HK-2 (cell line): Measurements from ENCODE around the gene PCDHGA1.

ENCODE experiments used
- DNase-seq: peaks from one replicate; pipeline ENCODE4 v3.0.0-alpha.2; 2018; ENCODE audit not compliant: unreplicated experiment

PCDHGA1 gene

DNA sequence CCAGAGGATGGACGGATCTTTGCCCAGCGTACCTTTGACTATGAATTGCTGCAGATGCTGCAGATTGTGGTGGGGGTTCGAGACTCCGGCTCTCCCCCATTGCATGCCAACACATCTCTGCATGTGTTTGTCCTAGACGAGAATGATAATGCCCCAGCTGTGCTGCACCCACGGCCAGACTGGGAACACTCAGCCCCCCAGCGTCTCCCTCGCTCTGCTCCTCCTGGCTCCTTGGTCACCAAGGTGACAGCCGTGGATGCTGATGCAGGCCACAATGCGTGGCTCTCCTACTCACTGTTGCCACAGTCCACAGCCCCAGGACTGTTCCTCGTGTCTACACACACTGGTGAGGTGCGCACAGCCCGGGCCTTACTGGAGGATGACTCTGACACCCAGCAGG lies 160.5 kb downstream of the PCDHGA1 start:
- no peak for DNase-seq

DNA sequence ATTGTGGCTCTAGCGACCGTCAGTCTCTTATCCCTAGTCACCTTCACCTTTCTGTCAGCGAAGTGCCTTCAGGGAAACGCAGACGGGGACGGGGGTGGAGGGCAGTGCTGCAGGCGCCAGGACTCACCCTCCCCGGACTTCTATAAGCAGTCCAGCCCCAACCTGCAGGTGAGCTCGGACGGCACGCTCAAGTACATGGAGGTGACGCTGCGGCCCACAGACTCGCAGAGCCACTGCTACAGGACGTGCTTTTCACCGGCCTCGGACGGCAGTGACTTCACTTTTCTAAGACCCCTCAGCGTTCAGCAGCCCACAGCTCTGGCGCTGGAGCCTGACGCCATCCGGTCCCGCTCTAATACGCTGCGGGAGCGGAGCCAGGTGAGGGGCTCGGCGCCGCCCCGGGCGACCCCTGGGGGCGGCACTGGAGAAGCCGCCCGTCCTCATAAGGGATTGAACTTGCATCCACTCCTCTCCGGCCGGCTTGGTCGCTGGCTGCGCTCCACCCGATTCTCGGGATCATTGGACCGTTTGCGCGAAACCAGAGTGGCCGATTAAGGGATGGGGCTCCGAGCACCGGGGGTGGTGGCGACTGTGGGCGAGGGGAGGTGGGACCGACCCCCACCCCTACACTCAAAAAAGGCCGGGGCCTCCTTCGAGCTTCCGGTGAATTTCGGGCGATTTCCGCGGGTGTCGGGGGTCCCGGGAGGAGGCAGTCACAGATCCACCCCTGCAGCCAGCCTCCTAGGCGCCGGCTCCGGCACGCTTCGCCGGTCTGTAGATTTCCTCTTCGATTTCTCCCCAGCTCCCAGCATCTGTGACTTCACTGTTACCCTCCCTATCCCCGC lies 161.2 kb downstream of the PCDHGA1 start:
- no peak for DNase-seq

DNA sequence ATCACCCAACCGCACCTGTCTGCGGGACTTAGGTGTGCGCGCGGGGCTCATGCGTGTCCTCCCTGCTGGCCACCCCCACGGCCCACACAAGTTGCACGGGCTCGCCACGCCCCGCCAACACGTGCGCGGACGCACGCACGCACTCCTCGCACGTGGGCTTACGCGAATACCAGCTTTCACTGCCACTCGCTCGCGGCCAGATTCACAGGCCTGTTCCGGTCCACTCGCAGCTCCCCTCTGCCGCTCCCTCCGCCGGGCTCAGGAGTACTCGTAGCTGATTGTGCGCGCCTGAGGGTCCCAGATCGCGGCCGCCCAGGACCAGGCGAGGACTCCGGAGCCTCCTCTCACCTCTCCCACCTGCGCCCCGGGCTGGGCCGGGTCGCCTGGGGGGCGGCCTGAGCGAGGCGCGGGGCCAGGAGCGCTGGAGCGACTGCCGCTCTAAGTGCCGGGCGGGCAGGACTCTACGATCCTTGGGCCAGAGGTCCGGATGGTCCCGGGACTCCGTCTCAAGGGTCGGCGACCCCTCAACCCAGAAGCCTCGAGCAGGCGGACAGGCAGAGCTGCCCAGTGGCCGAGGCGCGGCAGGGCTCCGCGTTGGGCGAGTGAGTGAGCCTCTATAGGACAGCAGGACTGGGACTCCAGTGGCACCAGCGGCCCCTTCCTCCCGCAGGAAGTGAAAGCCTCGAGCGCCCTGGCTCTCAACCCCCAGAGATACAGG lies 162.0 kb downstream of the PCDHGA1 start:
- no peak for DNase-seq

GRCh38 chr5:141493500-141494422 lies 163.4 kb downstream of the PCDHGA1 start:
- no peak for DNase-seq

DNA sequence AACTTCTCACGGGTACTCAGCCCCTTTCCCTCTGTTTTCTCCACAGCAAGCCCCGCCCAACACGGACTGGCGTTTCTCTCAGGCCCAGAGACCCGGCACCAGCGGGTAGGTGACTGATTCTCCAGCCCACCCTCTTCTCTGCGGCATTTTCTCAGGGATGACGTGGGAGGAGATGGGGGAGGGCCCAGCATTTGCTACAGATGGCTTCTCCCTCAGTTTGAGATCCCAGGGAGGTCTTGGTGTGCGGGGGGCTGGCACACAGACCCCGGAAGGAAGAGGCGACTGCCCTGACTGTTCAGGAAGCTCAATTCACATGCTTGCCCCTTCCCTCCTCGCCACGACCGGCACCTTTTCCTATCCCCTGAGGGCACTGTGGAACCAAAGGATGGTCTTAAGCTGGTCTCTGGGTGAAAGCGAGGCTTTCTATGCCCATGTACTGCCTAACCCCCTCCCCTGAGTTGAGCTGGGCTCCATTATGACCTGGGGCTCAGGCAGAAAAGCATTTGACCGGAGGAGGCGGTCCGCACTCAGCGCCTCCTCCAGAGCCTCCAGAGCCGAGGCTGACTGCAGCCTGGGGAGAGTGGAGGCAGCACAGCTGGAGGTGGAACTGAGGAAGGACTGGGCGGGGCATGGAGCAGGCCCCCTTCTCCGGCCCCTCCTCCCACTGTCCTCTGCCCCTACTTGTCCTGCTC lies 164.6 kb downstream of the PCDHGA1 start:
- DNase-seq = no peak

GRCh38 chr5:141495453-141495811 lies 165.1 kb downstream of the PCDHGA1 start:
- no peak for DNase-seq

GRCh38 chr5:141496038-141496437 lies 165.7 kb downstream of the PCDHGA1 start:
- DNase-seq = no peak

- DNase-seq = no peak
Observed at GRCh38 chr5:141501761-141502160, 171.4 kb downstream of the PCDHGA1 start.

DNA sequence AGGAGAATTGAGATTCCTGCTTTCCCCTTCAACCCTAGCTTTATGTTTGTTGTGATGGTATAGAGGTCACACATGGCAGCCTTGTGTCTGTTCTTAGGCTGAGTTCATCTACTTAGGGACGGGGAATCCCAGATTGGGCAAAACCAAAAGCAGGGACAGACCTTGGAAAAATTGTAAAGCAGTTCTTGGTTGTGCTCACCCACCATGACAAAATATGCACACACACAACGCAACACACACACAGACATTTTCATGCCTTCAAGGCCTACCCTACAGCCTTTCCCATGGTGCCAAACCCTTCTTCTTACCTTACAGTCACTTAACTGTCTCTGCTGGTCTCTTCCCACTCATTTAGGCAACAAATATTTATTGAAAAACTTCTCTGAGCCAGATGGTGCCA lies 173.4 kb downstream of the PCDHGA1 start:
- no peak for DNase-seq

- no peak for DNase-seq
Observed at GRCh38 chr5:141504216-141504615, 173.9 kb downstream of the PCDHGA1 start.

DNA sequence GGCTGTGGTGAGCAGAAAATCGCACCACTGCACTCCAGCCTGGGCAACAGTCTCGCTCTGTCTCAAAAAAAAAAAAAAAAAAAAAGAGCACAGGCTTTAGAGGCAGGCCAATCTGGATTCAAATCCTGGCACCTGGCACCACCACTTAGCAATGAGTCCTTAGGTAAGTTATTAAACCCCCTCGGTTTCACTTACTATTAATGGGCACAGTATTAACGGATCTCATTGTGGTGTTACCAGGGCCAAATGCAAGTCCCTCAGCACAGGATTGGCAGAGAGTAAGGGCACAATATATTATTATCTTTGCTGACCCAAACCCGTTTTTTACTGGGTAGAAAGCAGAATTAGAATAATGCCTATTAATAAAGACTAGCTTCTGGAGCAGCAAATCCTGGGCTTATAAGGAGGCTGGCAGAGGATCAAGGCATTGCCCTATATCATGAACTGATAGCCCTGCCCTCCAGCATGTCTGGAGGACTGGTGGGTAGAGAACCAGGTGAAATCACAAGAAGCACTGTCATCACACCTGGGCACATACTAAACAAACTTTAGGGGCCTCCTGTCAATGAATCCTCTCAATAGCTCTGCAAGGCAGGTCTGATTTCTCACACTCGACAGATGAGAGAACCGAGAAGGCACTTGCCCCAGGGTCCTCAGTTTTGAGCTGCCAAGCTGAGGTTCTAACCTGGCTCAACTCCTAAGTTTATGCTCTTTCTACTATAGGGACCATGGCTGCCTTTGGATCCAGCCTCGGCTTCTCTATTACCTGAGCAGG lies 176.3 kb downstream of the PCDHGA1 start:
- no peak for DNase-seq

DNA sequence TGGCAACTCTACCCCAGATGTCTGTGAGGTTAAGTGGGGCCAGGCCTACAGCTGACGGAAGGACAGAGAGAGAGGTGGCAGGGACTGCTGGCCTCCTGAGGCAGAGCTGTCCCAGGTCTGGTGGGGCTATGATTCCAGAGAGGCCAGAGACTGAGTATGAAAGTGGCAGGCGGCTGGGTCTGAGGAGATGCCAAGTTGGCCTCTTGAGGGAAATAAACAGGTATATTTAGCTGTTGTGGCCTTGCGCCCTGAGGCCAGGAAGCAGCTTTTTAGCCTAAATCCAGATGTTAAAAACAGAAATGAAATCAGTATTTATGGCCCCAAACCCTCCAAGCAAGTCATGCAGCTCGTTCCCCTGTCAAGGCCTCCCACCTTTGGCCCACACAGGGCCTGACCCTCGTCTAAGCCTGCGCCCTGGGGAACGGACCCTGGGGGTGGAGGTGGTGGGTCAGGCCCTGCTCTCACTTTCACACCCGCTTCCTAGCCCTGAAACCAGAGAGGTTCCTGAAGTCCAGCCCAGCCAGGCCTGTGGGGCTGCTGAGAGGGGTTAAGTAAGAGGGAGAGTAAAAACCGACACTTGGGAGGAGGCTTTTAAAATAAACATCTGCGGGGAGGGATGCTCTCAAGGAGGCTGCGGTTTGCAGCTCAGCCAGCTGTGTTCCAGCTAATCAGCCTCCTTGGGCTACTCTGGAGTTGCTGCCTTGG lies 177.2 kb downstream of the PCDHGA1 start:
- no peak for DNase-seq

- no peak for DNase-seq
Observed at GRCh38 chr5:141508440-141508797, 178.1 kb downstream of the PCDHGA1 start.

GRCh38 chr5:141508798-141509611 lies 178.7 kb downstream of the PCDHGA1 start:
- peak; percentile 82 for DNase-seq

DNA sequence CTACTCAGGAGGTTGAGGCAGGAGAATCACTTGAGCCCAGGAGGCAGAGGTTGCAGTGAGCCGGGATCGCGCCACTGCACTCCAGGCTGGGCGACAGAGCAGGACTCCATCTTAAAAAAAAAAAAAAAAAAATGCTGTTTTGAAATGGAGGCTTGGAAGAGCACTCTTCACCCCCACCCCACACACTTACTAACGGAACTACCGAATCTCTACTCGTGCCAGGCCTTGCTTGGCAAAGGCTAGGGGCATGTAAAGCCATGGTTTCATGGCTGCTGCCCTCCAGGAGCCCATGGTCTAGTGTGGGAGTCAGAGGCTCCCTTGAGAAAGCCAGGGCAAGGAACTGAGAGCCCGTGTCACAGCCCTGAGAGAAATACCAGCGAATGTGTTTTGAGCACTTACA lies 179.8 kb downstream of the PCDHGA1 start:
- no peak for DNase-seq

- no peak for DNase-seq
Observed at GRCh38 chr5:141510850-141511601, 180.7 kb downstream of the PCDHGA1 start.

GRCh38 chr5:141511771-141512325 lies 181.5 kb downstream of the PCDHGA1 start:
- DNase-seq = no peak

DNA sequence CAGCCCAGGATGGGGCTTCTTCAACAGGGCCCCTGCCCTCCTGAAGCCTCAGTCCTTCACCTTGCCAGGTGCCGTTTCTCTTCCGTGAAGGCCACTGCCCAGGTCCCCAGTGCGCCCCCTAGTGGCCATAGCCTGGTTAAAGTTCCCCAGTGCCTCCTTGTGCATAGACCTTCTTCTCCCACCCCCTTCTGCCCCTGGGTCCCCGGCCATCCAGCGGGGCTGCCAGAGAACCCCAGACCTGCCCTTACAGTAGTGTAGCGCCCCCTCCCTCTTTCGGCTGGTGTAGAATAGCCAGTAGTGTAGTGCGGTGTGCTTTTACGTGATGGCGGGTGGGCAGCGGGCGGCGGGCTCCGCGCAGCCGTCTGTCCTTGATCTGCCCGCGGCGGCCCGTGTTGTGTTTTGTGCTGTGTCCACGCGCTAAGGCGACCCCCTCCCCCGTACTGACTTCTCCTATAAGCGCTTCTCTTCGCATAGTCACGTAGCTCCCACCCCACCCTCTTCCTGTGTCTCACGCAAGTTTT lies 182.1 kb downstream of the PCDHGA1 start:
- no peak for DNase-seq
